HepG2 (cell line): ENCODE results near the gene CTDSP1. TPM values are rescaled to one million over a fixed set of nuclear protein-coding genes. Genes with fewer than 3 reads are reported as not detected.

Source experiments
- CREM ChIP-seq, 2 experiments: sonication (generic) in 1 of 2; formaldehyde crosslinking in 1 of 2; IDR thresholded peaks; 2 replicates each; pipeline versions ENCODE4 v1.4.0 to v1.6.1; 2016 to 2020; ENCODE audit warnings: antibody characterized with exemption in 1 of 2, mild to moderate bottlenecking in 1 of 2, missing genetic modification reagents in 1 of 2
- GLI4 ChIP-seq: sonication (generic); formaldehyde crosslinking; IDR thresholded peaks from 2 replicates; pipeline ENCODE4 v1.5.1; 2020; ENCODE audit warnings: missing genetic modification reagents, mild to moderate bottlenecking, moderate library complexity, borderline replicate concordance
- GPN1 ChIP-seq: sonication (generic); formaldehyde crosslinking; IDR thresholded peaks from 2 replicates; pipeline ENCODE4 v1.5.1; 2020; ENCODE audit warnings: missing genetic modification reagents, borderline replicate concordance
- KMT2B ChIP-seq: IDR thresholded peaks from 2 replicates; pipeline ENCODE4 v1.6.1; 2016; ENCODE audit warnings: missing genetic modification reagents, missing compliant biosample characterization
- MAFF ChIP-seq: IDR thresholded peaks from 2 replicates; pipeline ENCODE4 v1.6.1; 2011; ENCODE audit warnings: low read depth, low read length, improper control_type of control experiment
- MIXL1 ChIP-seq: IDR thresholded peaks from 2 replicates; pipeline ENCODE4 v1.6.1; 2016
- MLLT10 ChIP-seq: sonication (generic); formaldehyde crosslinking; IDR thresholded peaks from 2 replicates; pipeline ENCODE4 v1.4.0; 2020; ENCODE audit warnings: missing genetic modification reagents
- MXI1 ChIP-seq: IDR thresholded peaks from 3 replicates; pipeline ENCODE4 v1.6.1; 2012; ENCODE audit warnings: low read depth, low read length, inconsistent platforms, borderline replicate concordance
- MZF1 ChIP-seq: sonication (generic); formaldehyde crosslinking; IDR thresholded peaks from 2 replicates; pipeline ENCODE4 v1.8.1; 2023; ENCODE audit warnings: mild to moderate bottlenecking, missing genetic modification reagents, borderline replicate concordance
- PRMT3 ChIP-seq: sonication (generic); formaldehyde crosslinking; IDR thresholded peaks from 2 replicates; pipeline ENCODE4 v1.8.1; 2022; ENCODE audit warnings: low read depth, mild to moderate bottlenecking, moderate library complexity, missing genetic modification reagents, borderline replicate concordance
- RAD21 ChIP-seq: fragments of 450-650 bp; formaldehyde crosslinking; IDR thresholded peaks from 2 replicates; pipeline ENCODE4 v1.5.0; 2020; ENCODE audit warnings: mild to moderate bottlenecking
- RELA ChIP-seq: sonication (generic); formaldehyde crosslinking; IDR thresholded peaks from 2 replicates; pipeline ENCODE4 v1.4.0; 2020; ENCODE audit warnings: missing genetic modification reagents
- SPEN ChIP-seq: sonication (generic); formaldehyde crosslinking; IDR thresholded peaks from 2 replicates; pipeline ENCODE4 v1.5.1; 2020; ENCODE audit warnings: low read depth, mild to moderate bottlenecking, missing genetic modification reagents
- ZC3H4 ChIP-seq: sonication (generic); formaldehyde crosslinking; IDR thresholded peaks from 2 replicates; pipeline ENCODE4 v1.4.0; 2020; ENCODE audit warnings: missing genetic modification reagents, borderline replicate concordance
- ZNF354B ChIP-seq: sonication (generic); formaldehyde crosslinking; IDR thresholded peaks from 2 replicates; pipeline ENCODE4 v1.8.0; 2022; ENCODE audit warnings: mild to moderate bottlenecking, missing genetic modification reagents
- ZNF441 ChIP-seq: sonication (generic); formaldehyde crosslinking; IDR thresholded peaks from 2 replicates; pipeline ENCODE4 v1.7.0; 2021; ENCODE audit warnings: missing genetic modification reagents, borderline replicate concordance
- ZNF619 ChIP-seq: sonication (generic); formaldehyde crosslinking; IDR thresholded peaks from 2 replicates; pipeline ENCODE4 v1.4.0; 2020; ENCODE audit warnings: mild to moderate bottlenecking, missing genetic modification reagents
- ZNF660 ChIP-seq: sonication (generic); formaldehyde crosslinking; IDR thresholded peaks from 2 replicates; pipeline ENCODE4 v1.5.1; 2020; ENCODE audit warnings: mild to moderate bottlenecking, low read depth, missing genetic modification reagents, borderline replicate concordance
- ZNF747 ChIP-seq: sonication (generic); formaldehyde crosslinking; IDR thresholded peaks from 2 replicates; pipeline ENCODE4 v1.8.1; 2023; ENCODE audit warnings: missing genetic modification reagents, mild to moderate bottlenecking, borderline replicate concordance
- ZNF816 ChIP-seq: sonication (generic); formaldehyde crosslinking; IDR thresholded peaks from 2 replicates; pipeline ENCODE4 v1.8.0; 2022; ENCODE audit warnings: missing genetic modification reagents, mild to moderate bottlenecking, borderline replicate concordance
- ZSCAN25 ChIP-seq: sonication (generic); formaldehyde crosslinking; IDR thresholded peaks from 2 replicates; pipeline ENCODE4 v1.8.0; 2022; ENCODE audit warnings: mild to moderate bottlenecking, missing genetic modification reagents
- polyA plus RNA-seq, 8 experiments: library from polyadenylated mRNA; depleted of rRNA in 3 of 8; stranded (reverse) in 7 of 8; unstranded in 1 of 8; fragments of >200 nt; fragmentation: Illumina TruSeq in 4 of 8; extraction: Trizol in 4 of 8; gene quantifications; 2 replicates each; pipeline versions ENCODE4 v1.2.1 to v1.2.3, GENCODE V29; 2011 to 2016; ENCODE audit warnings: low read depth in 4 of 8, missing spikeins in 1 of 8, mixed read lengths in 1 of 8; ENCODE audit not compliant: insufficient read depth in 1 of 8
- total RNA-seq, 5 experiments: library from RNA; depleted of rRNA; stranded (reverse); fragments of >200 nt; fragmentation: Illumina TruSeq; extraction: Trizol; gene quantifications; 2 replicates each; pipeline ENCODE4 v1.2.3, GENCODE V29; 2016; ENCODE audit warnings: low read depth in 1 of 5
- TF ChIP-seq, protein P1 (sequence below): sonication (generic); formaldehyde crosslinking; IDR thresholded peaks from 2 replicates; pipeline ENCODE4 v1.4.0; 2020; ENCODE audit warnings: low read depth, mild to moderate bottlenecking, missing genetic modification reagents
- TF ChIP-seq, protein P2 (sequence below): sonication (generic); formaldehyde crosslinking; IDR thresholded peaks from 2 replicates; pipeline ENCODE4 v1.5.0; 2020; ENCODE audit warnings: missing genetic modification reagents
- TF ChIP-seq, protein P3 (sequence below): sonication (generic); formaldehyde crosslinking; IDR thresholded peaks from 2 replicates; pipeline ENCODE4 v1.4.0; 2020; ENCODE audit warnings: mild to moderate bottlenecking, missing genetic modification reagents
- TF ChIP-seq, protein P4 (sequence below): IDR thresholded peaks from 2 replicates; pipeline ENCODE4 v1.6.1; 2016; ENCODE audit warnings: missing compliant biosample characterization, missing genetic modification reagents, borderline replicate concordance

The CTDSP1 gene
- total and polyA plus RNA-seq, 2 of the 13 experiments (the other 11 are each of a cell fraction or from before 2014, with no cell fraction given) = 91.0 to 268 TPM

DNA sequence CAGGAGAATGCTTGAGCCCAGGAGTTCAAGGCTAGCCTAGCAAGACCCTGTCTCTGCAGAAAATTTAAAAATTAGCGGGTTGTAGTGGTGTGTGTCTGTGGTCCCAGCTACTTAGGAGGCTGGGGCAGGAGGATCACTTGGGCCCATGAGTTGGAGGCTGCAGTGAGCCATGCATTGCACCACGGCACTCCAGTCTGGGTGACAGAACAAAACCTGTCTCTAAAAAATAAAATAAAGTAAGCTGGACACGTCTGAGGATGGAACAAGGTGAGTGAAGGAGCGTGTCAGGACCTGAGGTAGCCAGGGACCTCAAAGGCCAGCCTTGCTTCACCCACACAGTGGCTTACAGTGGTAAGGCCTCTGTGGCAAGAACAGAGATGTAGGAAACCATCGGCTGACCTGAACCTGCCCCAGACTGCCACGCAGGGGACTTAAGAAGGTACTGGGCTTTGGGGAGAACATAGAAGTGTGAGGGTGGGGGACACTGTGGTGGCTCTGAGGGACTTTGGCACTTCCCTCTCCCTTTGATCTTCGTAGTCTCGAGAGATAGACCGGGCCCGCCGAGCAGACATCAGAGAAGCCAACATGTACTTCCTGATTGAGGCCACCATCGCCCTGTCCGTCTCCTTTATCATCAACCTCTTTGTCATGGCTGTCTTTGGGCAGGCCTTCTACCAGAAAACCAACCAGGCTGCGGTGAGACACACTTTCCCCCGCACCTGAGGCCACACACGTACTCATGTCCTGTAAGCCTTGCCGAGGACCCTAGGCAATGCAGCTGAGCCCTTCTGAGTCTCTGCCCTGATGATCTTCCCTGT is 10.1 kb upstream of the CTDSP1 start (continued):
- no peak for TF ChIP-seq MAFF
- TF ChIP-seq ZNF816 = peak; percentile 92
- no peak for TF ChIP-seq RAD21 (CRISPR knock-in tag)
- no peak for TF ChIP-seq ZSCAN25
- TF ChIP-seq ZC3H4 (CRISPR knock-in tag) = no peak
- 0 out of 3 replicates have a peak, but pooled peaks have one; percentile 9 for TF ChIP-seq MXI1
- no peak for TF ChIP-seq SPEN (CRISPR knock-in tag)
- TF ChIP-seq RELA = no peak
- no peak for TF ChIP-seq MZF1 (CRISPR knock-in tag)
- TF ChIP-seq KMT2B = no peak
- no peak for TF ChIP-seq GPN1 (CRISPR knock-in tag)
- no peak for TF ChIP-seq MLLT10 (CRISPR knock-in tag)
- peak; percentile 27; the same call in 1 of the 2 replicates for TF ChIP-seq CREM (IDR thresholded peaks at IDR 0.05)
- TF ChIP-seq CREM (CRISPR knock-in tag; IDR thresholded peaks at IDR 0.05) = no peak
- no peak for TF ChIP-seq ZNF660 (CRISPR knock-in tag)
- TF ChIP-seq ZNF354B (CRISPR knock-in tag) = no peak
- TF ChIP-seq PRMT3 (CRISPR knock-in tag) = no peak
- TF ChIP-seq ZNF747 (CRISPR knock-in tag) = peak; percentile 46; the same call in 1 of the 2 replicates
- no peak for TF ChIP-seq GLI4
- TF ChIP-seq, protein P1, sequence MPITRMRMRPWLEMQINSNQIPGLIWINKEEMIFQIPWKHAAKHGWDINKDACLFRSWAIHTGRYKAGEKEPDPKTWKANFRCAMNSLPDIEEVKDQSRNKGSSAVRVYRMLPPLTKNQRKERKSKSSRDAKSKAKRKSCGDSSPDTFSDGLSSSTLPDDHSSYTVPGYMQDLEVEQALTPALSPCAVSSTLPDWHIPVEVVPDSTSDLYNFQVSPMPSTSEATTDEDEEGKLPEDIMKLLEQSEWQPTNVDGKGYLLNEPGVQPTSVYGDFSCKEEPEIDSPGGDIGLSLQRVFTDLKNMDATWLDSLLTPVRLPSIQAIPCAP (CRISPR knock-in tag) = no peak
- TF ChIP-seq, protein P2, sequence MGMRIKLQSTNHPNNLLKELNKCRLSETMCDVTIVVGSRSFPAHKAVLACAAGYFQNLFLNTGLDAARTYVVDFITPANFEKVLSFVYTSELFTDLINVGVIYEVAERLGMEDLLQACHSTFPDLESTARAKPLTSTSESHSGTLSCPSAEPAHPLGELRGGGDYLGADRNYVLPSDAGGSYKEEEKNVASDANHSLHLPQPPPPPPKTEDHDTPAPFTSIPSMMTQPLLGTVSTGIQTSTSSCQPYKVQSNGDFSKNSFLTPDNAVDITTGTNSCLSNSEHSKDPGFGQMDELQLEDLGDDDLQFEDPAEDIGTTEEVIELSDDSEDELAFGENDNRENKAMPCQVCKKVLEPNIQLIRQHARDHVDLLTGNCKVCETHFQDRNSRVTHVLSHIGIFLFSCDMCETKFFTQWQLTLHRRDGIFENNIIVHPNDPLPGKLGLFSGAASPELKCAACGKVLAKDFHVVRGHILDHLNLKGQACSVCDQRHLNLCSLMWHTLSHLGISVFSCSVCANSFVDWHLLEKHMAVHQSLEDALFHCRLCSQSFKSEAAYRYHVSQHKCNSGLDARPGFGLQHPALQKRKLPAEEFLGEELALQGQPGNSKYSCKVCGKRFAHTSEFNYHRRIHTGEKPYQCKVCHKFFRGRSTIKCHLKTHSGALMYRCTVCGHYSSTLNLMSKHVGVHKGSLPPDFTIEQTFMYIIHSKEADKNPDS (CRISPR knock-in tag) = no peak
- TF ChIP-seq MIXL1 (CRISPR knock-in tag) = no peak
- no peak for TF ChIP-seq ZNF619 (CRISPR knock-in tag)
- TF ChIP-seq, protein P3, sequence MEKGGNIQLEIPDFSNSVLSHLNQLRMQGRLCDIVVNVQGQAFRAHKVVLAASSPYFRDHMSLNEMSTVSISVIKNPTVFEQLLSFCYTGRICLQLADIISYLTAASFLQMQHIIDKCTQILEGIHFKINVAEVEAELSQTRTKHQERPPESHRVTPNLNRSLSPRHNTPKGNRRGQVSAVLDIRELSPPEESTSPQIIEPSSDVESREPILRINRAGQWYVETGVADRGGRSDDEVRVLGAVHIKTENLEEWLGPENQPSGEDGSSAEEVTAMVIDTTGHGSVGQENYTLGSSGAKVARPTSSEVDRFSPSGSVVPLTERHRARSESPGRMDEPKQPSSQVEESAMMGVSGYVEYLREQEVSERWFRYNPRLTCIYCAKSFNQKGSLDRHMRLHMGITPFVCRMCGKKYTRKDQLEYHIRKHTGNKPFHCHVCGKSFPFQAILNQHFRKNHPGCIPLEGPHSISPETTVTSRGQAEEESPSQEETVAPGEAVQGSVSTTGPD (CRISPR knock-in tag) = no peak
- no peak for TF ChIP-seq ZNF441 (CRISPR knock-in tag)
- TF ChIP-seq, protein P4, sequence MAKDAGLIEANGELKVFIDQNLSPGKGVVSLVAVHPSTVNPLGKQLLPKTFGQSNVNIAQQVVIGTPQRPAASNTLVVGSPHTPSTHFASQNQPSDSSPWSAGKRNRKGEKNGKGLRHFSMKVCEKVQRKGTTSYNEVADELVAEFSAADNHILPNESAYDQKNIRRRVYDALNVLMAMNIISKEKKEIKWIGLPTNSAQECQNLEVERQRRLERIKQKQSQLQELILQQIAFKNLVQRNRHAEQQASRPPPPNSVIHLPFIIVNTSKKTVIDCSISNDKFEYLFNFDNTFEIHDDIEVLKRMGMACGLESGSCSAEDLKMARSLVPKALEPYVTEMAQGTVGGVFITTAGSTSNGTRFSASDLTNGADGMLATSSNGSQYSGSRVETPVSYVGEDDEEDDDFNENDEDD (CRISPR knock-in tag) = peak; percentile 22; the same call in 1 of the 2 replicates
